HG03378 (cell line): ENCODE results near the gene PHACTR1.

Source experiments
- ATAC-seq: cut with Tn5 transposase; IDR thresholded peaks from one replicate; pipeline ENCODE4 v1.9.1; 2021; ENCODE audit warnings: mild to moderate bottlenecking, moderate library complexity; ENCODE audit not compliant: unreplicated experiment

The PHACTR1 gene

GRCh38 chr6:12976366-12976765 lies 259.8 kb downstream of the PHACTR1 start:
- no peak for ATAC-seq

- no peak for ATAC-seq
Observed at GRCh38 chr6:12977206-12977605, 260.6 kb downstream of the PHACTR1 start.

GRCh38 chr6:12977806-12978205 lies 261.2 kb downstream of the PHACTR1 start:
- ATAC-seq: no peak

- ATAC-seq: no peak
Observed at GRCh38 chr6:12980741-12981140, 264.2 kb downstream of the PHACTR1 start.

GRCh38 chr6:12984776-12985175 lies 268.2 kb downstream of the PHACTR1 start:
- ATAC-seq: no peak

GRCh38 chr6:12987783-12988182 lies 271.2 kb downstream of the PHACTR1 start:
- no peak for ATAC-seq

- no peak for ATAC-seq
Observed at GRCh38 chr6:12990162-12990561, 273.6 kb downstream of the PHACTR1 start.

GRCh38 chr6:12991435-12991834 lies 274.9 kb downstream of the PHACTR1 start:
- no peak for ATAC-seq

GRCh38 chr6:12992770-12993169 lies 276.2 kb downstream of the PHACTR1 start:
- no peak for ATAC-seq

- ATAC-seq: no peak
Observed at GRCh38 chr6:12993283-12993898, 276.8 kb downstream of the PHACTR1 start.

GRCh38 chr6:12995419-12995818 lies 278.9 kb downstream of the PHACTR1 start:
- no peak for ATAC-seq

- ATAC-seq: no peak
Observed at GRCh38 chr6:13000537-13000936, 284.0 kb downstream of the PHACTR1 start.

GRCh38 chr6:13001927-13002326 lies 285.4 kb downstream of the PHACTR1 start:
- no peak for ATAC-seq

- no peak for ATAC-seq
Observed at GRCh38 chr6:13004601-13005000, 288.0 kb downstream of the PHACTR1 start.

- ATAC-seq: no peak
Observed at GRCh38 chr6:13005994-13006393, 289.4 kb downstream of the PHACTR1 start.

- ATAC-seq: no peak
Observed at GRCh38 chr6:13006578-13007300, 290.2 kb downstream of the PHACTR1 start.

- no peak for ATAC-seq
Observed at GRCh38 chr6:13007744-13008143, 291.2 kb downstream of the PHACTR1 start.

GRCh38 chr6:13009031-13009430 lies 292.5 kb downstream of the PHACTR1 start:
- no peak for ATAC-seq

- ATAC-seq: no peak
Observed at GRCh38 chr6:13009461-13009860, 292.9 kb downstream of the PHACTR1 start.

- no peak for ATAC-seq
Observed at GRCh38 chr6:13011612-13012146, 295.1 kb downstream of the PHACTR1 start.

- ATAC-seq: no peak
Observed at GRCh38 chr6:13012296-13012695, 295.7 kb downstream of the PHACTR1 start.

- ATAC-seq: no peak
Observed at GRCh38 chr6:13012977-13013680, 296.6 kb downstream of the PHACTR1 start.
